CD4-positive, alpha-beta T cell treated with Interleukin-6 at 100 ng/mL for 8 hours (primary cell): ENCODE results near the gene PCDHA3.
"Not testable (repeated sequence)": the region's sequence is repeated elsewhere in the genome, so short reads cannot be mapped to it uniquely, and the experiment has no call there.

Experiments
- DNase-seq: peaks from one replicate; pipeline ENCODE4 v3.0.0-alpha.2; 2020; ENCODE audit warnings: mixed read lengths, low spot score

PCDHA3 gene

GRCh38 chr5:140800816-140801493, at the start of gene PCDHA3:
PCDHA3 (plus strand) TSS chr5:140801057.
- no peak for DNase-seq

GRCh38 chr5:140753561-140753960, 47.3 kb upstream of the PCDHA3 start:
- no peak for DNase-seq

- DNase-seq: no peak
Measured at GRCh38 chr5:140764177-140764973, 36.5 kb upstream of the PCDHA3 start.

- DNase-seq: no peak
Measured at GRCh38 chr5:140767444-140767843, 33.4 kb upstream of the PCDHA3 start.

- DNase-seq: no peak
Measured at GRCh38 chr5:140780512-140780911, 20.3 kb upstream of the PCDHA3 start.

GRCh38 chr5:140785905-140786686, 14.8 kb upstream of the PCDHA3 start, which contains the start of gene PCDHA1:
PCDHA1 (plus strand) TSS chr5:140786140.
- DNase-seq: no peak

- DNase-seq: not testable (repeated sequence)
Measured at GRCh38 chr5:140787422-140787821, 13.4 kb upstream of the PCDHA3 start.

GRCh38 chr5:140787849-140788504, 12.9 kb upstream of the PCDHA3 start:
- DNase-seq: not testable (repeated sequence)

- no peak for DNase-seq
Measured at GRCh38 chr5:140791089-140791488, 9.8 kb upstream of the PCDHA3 start.

- DNase-seq: no peak
Measured at GRCh38 chr5:140794595-140795258, 6.1 kb upstream of the PCDHA3 start, which contains the start of gene PCDHA2. PCDHA2 (plus strand) TSS chr5:140794852.

- DNase-seq: no peak
Measured at GRCh38 chr5:140795259-140795641, 5.6 kb upstream of the PCDHA3 start.

GRCh38 chr5:140796072-140796717, 4.7 kb upstream of the PCDHA3 start:
- DNase-seq: not testable (repeated sequence)

GRCh38 chr5:140796718-140797095, 4.2 kb upstream of the PCDHA3 start:
- DNase-seq: no peak

GRCh38 chr5:140801494-140801841, 611 bp downstream of the PCDHA3 start:
- no peak for DNase-seq

- not testable (repeated sequence) for DNase-seq
Measured at GRCh38 chr5:140802381-140802780, 1.5 kb downstream of the PCDHA3 start.

GRCh38 chr5:140802781-140803271, 2.0 kb downstream of the PCDHA3 start:
- no peak for DNase-seq

- DNase-seq: no peak
Measured at GRCh38 chr5:140806834-140807775, 6.2 kb downstream of the PCDHA3 start, which contains the start of gene PCDHA4. PCDHA4 (plus strand) TSS chr5:140807068.

- not testable (repeated sequence) for DNase-seq
Measured at GRCh38 chr5:140808241-140808888, 7.5 kb downstream of the PCDHA3 start.

- DNase-seq: no peak
Measured at GRCh38 chr5:140808889-140809291, 8.0 kb downstream of the PCDHA3 start.
